ENCODE data around the gene KIAA0753.
A peak's percentile ranks its signal among the peaks of the same experiment; 100 is the strongest.

KIAA0753 gene

DNA sequence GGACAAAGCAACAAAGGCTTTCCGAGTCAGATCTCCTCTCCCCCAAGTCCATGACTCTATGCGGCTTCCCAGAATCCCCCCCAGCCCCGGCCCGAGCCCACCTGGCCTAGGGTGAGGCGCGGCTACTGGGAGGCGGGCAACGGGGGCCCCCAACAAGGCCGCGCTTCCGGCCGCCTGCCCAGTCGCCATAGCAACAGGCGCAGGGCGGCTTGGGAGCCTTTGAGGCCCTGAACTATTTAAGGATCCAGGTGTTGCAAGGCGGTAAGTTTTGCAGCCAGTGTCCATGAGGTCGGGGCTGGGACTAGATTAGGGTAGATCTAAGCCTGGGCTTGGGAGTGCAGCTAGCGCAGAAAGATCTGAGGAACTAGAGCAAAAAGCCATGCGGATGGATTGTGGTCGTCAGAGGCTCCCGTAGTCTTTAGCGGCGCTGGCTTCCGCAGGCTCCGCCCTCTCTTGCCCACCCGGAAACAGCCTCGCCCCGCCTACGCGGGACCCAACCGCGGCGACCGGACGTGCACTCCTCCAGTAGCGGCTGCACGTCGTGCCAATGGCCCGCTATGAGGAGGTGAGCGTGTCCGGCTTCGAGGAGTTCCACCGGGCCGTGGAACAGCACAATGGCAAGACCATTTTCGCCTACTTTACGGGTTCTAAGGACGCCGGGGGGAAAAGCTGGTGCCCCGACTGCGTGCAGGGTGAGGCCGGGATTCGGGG is at the start of gene KIAA0753, which contains the start of gene TXNDC17:
TSS of gene KIAA0753 (minus strand) at position 176 of the 711 bp plus-strand sequence. CDS start 5,608 bp downstream, outside the sequence.
TSS of gene TXNDC17 (plus strand) at position 525 of the 711 bp plus-strand sequence. CDS start at position 548, 23 bp downstream.
- DNase-seq, result peak; percentile 90

DNA sequence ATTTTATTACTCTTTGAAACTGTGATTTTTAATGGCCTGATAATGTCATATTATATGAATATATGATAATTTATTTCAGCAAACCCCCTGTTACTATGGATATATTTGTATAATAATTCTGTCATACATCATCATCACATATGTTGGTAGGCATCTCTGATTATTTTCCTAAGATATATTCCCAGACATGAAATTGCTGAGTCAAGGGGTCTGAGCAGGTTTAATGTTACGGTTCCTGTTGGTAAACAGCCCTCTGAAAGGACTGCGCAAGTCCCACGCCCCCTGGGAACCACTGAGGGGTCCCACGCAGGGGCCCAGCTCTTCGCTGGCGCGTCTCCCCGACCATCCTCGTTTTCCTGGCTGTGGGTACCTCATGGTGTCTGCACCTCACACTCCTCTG is 48.4 kb upstream of the KIAA0753 start:
- no peak for DNase-seq

DNA sequence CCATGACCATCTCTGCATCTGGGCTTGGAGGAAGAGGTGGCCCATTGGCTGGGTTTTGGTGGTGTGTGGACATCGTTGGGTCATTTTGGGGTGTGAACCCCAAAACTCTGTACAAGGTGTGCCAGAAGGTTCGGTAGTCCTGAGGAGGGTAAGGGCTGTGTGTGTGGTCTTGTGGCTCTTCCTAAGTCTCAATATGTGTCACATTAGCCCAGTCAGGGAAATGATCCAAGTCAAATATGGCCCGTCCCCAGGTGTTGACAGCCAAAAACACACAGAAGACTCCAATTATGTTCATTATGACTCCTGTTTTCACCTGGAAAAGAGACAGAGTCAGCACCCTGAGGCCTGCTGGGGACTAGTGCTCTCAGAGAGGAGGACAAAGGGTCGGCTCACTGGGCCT is 45.5 kb upstream of the KIAA0753 start:
- no peak for DNase-seq

DNA sequence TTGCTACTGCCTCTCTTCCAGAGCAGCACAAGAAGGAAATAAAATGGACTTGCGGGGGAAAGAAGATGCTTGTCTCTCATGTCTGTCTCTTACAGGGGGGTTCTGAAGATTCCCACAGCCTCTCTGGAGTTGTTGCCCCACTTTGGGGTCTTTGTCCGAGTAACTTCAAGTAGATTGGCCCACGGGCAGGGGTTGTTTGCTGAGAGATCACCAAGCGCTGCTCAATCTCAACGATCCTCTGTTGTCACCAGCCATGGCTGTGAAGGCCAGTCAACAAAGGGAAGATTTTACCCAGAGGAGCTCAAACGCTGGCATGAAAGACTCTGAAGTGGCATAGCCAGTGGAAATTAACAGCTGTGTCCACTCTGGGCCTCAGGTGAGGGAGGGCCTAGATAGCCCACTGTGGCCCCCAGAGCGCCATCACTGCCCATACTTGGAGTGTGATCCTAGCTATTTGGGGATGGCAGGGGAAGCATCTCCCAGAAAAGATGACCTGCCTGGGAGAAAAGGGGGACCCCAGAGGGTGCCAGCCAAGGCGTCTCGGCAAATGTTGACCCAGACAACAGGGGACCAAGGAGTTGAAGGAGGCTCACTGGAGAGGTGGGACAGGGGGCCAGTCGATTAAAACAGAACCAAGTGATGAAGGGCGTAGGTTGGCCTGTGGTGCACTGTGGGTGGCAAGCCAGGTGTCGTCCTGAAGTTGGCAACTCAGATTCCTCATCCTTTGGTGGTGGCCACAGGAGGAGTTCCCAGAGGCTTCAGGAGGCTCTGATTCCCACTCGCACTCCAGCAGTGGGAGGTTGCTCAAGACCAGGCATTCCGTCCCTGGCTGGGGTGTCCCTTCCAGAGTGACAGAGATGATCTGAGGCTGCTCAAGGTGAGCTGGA is 44.6 kb upstream of the KIAA0753 start:
- DNase-seq, result no peak

DNA sequence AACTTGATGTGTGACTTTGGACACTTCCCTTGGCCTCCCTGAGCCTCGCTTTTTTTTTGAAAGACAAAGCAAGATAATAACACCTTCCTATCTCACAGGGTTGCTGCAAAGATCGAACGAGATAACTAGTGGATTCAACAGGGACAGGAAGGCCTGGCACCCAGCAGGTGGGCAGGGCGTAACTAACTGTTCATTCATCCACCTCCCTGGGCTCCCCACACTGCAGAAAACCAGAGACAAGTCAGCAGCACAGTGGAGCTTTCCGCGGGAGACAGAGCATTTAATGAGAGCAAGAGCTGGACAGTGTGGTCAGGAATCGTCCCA is 43.9 kb upstream of the KIAA0753 start:
- no peak for DNase-seq

DNA sequence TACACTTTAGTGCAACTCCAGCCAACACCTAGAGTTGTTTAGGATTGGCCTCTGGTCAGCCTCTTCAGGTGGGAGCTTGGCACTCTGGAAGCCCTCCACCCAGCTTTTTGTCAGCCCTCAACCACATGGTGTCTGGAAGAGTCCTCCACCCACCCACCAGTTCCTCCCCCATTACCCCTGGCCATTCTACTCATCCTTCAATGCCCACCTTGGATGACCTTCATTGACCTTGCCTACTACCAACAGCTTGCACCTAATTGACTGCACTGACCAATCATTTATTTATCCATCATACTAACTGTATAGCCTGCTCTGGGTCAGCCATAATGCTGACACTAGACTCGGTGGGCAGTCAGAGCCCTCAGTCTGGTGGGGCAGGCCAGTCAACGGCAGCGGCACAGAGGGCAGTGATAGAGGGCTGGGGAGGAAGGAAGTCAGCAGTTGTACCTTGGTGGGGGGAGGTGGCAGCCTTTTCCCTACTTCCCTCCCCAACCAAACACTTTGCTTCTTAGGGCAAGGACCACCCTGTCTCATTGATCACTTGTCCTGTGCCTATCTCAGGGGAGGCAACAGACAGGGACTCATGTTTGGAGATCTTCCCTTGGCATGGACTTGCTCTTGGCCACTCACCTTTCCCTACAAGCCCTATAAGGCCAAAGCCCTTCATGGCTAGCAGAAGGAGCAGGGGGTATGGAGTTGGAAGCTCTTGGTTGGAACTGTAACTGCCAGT is 43.4 kb upstream of the KIAA0753 start:
- DNase-seq, result no peak

DNA sequence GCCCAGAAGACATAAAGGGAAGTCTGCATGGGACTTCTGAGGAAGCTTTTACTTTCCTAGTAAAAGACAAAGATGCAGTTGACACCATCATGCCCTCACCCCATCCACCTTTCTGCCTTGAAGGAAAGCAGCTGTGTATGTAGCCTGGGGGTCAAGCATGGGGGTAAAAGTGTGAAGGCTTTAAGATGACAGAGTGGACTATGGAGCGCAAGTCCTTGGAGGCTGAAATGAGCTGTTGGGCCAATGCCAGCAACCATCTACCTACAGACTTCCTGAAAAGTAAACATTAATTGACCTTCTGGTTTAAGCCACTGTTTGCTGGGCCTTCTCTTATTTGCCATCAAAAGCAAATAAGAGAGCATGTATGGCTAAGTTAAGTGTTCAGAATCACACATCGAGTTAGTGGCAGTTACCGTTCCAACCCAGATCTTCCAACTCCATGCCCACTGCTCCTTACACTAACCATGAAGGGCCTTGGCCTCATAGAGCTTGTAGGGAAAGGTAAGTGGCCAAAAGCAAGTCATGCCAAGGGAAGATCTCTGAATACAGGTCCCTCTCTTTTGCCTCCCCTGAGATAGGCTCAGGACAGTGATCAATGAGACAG is 42.7 kb upstream of the KIAA0753 start:
- no peak for DNase-seq

DNA sequence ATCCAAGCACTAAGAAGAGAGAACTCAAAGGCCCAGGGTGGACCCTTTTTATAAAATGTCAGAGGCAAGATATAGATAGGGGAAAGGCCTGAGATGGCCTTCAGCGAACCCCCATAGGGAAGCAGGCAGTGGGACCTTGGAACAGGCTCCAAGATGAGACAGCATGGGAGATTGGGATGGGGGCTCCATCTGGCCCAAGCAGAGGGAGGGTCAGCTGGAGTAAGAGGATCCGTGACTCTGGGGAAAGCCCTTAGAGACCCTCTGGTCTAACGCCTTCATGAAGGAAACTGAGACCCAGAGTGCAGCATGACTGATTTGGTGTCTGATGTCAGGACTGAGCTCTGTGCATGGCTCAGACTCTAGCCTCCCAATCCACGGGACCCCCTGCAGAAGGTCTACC is 41.8 kb upstream of the KIAA0753 start:
- no peak for DNase-seq

DNA sequence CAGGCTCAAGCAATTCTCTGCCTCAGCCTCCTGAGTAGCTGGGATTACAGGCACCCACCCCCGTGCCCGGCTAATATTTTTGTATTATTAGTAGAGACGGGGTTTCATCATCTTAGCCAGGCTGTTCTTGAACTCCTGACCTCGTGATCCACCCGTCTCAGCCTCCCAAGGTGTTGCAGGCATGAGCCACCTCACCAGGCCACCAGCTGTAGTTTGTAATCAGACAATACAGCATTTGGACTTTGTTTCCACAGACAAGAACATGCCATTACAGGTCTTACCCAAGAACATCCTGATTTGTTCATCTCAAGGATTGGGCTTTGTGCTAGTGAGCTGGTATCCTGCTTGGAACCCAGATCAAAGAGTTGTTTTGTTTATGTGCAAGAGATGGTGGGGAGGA is 41.2 kb upstream of the KIAA0753 start:
- DNase-seq, result no peak

DNA sequence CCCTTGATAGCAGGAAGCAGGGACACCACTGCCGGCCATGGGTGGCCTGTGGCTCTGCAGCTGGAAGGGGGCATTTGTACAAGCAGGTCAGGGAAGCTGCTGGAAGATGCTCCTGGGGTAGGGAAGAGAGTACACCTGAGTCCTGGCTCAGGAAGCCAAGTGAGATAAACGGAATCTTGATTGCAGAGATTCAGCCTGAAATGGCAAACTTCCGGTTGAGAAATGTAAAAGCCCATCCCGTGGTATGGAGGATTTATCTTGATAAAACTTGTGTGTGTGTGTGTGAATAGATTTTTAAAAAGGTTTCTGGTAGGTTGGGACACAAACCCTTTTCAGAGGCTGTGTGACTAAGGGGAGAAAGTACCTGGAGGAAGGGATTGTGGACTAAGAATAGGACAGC is 40.7 kb upstream of the KIAA0753 start:
- DNase-seq, result no peak

DNA sequence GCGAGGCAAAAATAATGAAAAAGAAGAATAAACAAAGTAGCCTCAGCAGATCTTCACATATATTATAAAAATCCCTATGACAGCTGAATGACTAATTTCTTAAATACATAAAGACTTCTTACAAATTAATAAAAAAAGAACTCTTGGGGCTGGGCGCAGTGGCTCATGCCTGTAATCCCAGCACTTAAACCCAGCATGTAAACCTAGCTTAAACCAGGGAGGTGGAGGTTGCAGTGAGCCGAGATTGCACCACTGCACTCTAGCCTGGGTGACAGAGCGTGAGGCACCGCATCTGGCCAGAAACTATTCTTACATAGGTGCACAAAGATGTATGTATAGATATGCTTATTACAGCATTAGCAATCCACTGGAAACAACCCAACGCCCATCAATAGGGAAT is 38.7 kb upstream of the KIAA0753 start:
- no peak for DNase-seq

DNA sequence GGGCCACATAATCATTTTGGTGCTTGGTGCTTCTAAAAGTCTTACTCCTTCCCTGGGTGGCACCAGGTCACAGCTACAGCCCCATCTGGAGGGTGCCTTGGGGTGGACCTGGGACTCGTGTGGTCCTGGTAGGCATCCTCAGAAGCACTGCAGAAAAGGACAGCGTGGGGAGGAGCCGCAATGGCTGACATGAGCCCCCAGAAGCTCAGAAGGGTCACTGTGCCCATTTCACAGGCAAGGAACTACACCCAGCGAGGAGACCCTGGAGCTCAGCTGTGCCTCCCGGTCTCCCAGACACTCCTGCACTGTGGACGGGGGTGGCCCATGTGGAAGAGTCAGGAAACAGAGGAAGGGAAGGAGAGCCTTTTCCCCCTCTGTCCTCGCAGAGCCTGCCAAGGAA is 37.4 kb upstream of the KIAA0753 start:
- no peak for DNase-seq

DNA sequence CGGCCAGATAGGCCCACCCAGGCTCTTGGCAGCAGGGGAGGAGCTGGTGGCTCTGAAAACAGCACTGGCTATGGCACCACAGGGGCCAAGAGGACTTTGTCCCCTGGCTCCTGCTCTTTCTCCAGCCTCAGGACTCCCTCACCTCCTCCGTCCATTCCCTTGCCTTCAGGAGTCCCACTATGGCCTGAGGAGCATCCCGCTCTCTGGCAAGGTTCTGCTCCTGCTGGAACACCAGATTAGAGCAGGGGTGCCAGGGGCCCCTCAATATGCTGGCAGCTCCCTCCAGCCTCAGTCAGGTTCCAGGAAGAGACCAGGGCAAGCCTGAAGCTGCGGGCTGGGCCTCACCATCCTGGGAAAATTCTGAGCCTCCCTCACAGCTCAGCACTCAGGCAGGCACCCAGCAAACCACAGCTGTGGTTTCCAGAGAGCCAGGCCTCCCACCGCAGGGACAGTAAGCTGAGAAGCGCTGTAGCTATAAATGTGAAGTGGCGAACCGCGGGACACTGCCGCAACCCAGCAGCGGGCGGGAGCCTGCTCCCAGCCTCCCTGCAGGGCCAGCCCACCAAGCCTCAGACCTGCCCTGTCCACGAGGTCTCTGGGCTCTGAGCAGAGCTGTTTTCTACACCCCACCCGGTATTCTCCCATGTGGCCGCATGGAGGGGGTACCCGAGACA is 36.8 kb upstream of the KIAA0753 start:
- peak; percentile 86 for DNase-seq

DNA sequence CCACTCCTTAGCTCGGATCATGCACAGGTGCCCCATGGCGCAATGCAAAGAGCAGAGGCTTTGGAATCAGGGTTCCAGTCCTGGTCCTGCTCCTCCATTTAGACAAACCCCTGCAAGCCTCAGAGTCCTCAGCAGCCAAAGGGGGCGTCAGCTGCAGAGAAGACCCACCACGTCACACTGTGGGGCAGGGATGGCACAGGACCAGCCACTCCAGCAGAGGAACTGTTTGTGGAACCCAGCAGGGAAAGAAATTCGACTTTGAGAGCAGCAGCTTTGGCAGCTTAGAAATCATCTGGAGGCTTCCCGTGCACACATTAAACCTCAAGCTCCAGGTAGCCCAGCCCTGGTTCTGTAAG is 36.3 kb upstream of the KIAA0753 start:
- no peak for DNase-seq

DNA sequence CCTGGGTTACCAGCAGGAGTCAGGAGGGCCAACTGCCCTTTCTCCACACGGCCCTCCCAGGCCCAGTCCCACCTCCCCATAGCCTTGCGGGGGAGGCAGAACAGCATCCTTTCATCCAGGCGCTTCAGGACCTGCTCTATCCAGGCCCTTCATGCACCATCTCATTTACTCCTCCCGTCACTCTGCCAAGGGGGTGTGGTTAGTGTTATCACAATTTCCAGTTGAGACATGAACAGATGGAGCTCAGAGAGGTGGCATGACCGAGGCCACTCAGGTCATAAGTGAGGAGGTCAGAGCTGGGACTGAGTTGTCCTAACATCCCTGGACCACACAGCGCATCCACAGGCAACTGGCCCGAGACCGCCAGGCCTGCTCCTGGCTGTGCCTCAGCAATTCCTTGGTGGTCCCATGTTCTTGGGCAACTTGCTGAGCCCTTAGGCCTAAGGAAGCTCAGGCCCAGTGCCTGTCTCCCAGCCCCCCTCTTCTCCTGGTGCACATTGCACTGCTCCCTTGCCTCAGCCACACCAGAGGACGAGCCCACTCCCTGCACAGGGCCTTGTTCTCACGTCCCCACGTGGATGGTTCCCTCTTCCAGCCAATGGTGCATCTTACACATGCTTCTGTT is 34.8 kb upstream of the KIAA0753 start:
- no peak for DNase-seq

DNA sequence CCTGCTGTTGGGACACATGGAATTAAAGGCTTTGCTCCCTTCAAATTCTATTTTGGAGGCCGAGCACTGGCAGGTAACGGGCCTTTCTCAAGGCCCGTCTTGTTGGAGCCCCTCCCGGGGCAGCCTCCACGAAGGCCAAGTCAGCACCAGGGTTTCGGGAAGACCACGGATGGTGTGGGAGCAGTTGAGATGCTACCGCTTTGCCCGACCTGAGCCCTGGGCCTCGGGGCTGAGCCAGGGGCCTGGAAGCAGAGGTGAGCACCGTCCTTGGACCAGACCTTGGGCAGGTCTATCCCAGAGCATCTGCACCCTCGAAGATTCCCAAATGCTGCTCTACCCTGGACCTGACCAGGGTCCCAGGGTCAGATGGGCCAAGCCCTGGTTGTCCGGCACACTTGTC is 34.1 kb upstream of the KIAA0753 start:
- no peak for DNase-seq

DNA sequence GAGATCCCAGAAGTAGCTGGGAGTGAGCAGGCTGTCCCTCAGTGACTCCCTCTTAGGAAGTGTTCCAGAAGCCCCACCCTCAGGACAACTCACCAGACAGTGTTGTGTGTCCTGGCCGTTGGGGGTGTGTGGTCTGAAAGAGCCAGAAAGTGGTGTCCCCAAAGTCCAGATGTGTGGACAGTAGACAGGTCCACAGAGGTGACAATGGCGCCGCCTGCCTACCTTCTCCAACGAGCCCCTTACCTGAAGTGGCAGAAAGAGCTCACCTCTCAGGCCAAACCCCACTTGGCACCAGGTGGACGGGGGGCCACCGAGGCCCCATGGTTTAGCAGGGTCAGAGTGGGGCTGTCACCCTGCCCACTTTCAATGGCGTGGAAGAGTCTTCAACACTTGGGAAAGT is 30.9 kb upstream of the KIAA0753 start:
- DNase-seq, result no peak

DNA sequence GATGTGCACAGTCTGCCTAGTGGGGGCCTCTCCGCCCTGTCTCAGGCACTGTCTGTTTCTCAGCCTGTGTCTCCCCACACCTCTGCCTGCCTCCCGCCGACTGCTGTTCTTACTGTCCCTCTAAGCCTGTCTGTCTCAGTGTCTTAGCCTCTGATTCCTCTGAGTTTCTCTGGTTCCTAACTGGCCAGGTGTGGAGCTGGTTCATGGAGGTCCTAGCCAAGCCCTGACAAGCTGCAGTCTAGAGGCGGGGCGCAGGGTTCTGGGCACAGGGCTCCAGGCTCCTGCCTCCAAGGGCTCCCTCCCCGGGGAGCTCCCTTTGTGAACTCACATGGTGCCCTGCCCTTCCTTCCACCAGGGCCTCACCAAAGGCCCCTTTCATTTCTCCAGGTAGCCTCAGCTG is 30.5 kb upstream of the KIAA0753 start:
- DNase-seq, result no peak

DNA sequence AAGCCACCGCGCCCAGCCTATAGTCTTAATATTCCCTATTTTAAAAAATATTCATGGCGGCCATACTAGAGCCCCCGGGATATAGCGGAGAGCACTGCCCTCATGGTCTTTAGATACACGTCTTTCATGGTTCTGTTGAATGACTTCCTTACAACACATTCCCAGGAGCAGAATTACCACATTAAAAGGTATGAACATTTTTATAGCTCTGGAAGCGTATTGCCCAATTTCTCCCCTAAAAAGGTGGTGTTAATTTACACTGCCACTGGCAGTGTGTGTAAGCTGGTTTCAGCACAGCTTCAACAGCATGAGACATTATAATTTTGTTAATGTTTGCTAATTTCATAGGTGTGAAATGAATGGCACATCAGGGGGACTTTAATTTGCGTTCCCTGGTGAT is 30.1 kb upstream of the KIAA0753 start:
- no peak for DNase-seq

DNA sequence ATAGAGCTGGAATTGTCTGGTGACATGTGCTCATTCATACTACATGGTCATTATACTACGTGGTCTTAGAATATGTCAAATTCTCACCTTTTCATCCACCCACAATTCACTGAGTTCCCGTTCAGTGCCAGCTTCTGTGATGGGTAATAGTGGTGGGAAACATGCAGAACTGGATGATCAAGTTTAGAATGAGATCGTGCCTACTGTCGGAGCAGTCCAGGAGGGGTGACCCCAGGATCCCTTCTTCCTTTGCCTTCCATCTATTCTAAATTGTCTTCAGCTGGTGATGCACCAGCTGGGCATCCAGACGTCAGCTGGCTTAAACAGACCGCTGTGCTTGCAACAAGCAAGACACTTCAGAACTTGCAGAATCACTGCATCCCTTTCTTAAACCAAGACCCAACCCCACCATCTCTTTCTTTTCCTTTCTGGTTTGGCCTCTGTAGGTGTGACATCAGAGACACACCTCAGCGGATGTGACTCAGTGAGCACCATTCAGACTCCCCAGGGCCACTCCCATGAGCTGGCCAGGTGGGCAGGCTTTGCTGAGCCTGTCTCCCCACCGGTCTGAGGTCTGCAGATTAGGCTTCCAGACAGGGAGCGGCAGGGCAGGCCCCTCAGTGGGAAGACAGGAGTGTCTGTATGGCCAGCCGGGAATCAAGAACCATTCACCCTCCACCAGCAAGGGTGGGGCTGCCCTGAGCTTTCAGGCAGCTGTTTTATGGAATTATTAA is 29.1 kb upstream of the KIAA0753 start:
- DNase-seq, result no peak

DNA sequence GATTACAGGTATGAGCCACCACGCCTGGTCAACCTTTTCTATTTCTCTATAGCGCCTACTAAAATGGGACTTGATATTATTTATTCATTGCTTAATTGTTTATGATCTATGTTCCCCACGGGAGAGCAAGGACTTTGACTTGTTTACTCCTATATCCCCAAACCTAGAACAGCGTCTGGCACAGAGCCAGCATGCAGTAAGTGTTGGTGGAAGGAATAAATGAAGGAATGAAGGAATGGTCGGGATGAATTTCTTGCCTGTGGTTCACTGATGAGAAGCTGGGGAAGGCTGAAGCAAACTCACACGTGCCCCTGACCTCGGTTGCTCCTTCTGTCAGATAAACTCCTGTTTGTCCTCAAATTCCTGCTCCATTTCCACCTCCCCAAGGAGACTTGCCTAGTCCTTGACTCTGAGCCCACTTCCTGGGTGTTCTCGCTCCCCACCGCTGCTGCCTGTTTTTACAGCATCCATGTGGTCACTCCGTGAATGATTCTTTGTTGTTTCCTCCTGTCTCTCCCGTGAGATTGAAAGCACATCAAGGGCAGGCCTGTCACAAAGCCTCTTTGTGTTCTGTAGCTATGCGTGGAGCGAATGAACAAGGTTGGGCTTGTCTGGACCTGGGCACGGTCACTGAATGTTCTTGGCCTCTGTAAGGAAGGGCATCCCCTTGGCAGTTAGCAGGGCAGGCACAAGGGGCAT is 28.4 kb upstream of the KIAA0753 start:
- DNase-seq, result no peak
